ENCODE measurements around the gene TRAPPC10.

TRAPPC10 gene, protein sequence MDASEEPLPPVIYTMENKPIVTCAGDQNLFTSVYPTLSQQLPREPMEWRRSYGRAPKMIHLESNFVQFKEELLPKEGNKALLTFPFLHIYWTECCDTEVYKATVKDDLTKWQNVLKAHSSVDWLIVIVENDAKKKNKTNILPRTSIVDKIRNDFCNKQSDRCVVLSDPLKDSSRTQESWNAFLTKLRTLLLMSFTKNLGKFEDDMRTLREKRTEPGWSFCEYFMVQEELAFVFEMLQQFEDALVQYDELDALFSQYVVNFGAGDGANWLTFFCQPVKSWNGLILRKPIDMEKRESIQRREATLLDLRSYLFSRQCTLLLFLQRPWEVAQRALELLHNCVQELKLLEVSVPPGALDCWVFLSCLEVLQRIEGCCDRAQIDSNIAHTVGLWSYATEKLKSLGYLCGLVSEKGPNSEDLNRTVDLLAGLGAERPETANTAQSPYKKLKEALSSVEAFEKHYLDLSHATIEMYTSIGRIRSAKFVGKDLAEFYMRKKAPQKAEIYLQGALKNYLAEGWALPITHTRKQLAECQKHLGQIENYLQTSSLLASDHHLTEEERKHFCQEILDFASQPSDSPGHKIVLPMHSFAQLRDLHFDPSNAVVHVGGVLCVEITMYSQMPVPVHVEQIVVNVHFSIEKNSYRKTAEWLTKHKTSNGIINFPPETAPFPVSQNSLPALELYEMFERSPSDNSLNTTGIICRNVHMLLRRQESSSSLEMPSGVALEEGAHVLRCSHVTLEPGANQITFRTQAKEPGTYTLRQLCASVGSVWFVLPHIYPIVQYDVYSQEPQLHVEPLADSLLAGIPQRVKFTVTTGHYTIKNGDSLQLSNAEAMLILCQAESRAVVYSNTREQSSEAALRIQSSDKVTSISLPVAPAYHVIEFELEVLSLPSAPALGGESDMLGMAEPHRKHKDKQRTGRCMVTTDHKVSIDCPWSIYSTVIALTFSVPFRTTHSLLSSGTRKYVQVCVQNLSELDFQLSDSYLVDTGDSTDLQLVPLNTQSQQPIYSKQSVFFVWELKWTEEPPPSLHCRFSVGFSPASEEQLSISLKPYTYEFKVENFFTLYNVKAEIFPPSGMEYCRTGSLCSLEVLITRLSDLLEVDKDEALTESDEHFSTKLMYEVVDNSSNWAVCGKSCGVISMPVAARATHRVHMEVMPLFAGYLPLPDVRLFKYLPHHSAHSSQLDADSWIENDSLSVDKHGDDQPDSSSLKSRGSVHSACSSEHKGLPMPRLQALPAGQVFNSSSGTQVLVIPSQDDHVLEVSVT

DNA sequence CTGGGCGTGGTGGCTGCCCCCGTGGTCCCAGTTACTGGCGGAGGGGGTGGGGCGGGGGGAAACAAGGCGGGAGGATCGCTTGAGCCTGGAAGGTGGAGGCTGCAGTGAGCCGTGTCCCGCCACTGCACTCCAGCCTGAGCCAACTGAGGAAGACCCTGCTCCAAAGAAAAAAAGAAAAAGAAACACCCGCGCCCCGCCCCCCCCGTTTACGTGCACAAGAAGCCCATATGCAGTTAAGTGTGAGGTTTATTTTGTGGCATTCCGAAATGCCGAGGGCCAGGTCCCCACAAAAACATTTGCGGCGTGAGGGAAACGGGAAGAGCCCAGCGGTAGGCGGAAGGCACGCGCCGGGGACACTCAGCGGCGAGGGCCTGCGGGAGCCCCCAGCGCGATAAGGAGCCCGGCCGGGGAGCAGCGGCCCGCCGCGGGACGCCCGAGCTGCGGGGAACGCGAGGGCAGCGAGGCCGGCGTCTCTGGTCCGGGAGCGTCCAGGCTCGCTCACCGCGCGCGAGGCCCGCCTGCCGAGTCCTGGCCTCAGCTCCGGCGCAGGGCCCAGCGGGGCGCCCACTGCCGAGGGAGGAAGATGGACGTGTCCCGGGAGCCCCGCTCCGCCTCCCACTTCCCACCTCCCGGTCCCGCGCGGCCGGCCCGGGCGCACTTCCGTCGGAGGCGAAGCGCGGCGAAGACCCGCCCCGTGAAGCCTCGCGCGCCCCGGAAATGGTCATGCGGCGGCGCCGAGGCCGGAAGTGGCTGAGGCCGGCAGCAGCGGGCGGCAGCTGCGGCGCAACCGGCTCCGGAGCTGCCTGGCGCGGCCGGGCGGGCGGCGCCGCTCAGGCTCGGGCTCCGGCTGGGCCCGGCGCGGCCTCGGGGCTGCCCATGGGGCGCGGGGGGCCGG lies at the start of gene TRAPPC10:
Gene TRAPPC10 (plus strand): TSS at position 731 of the 895 bp plus-strand sequence. CDS start 185 bp downstream, outside the sequence.
- peak; percentile 32 to 49 for DNase-seq (ENCODE audit: low read depth in 2 of 2, low spot score in 1 of 2)

DNA sequence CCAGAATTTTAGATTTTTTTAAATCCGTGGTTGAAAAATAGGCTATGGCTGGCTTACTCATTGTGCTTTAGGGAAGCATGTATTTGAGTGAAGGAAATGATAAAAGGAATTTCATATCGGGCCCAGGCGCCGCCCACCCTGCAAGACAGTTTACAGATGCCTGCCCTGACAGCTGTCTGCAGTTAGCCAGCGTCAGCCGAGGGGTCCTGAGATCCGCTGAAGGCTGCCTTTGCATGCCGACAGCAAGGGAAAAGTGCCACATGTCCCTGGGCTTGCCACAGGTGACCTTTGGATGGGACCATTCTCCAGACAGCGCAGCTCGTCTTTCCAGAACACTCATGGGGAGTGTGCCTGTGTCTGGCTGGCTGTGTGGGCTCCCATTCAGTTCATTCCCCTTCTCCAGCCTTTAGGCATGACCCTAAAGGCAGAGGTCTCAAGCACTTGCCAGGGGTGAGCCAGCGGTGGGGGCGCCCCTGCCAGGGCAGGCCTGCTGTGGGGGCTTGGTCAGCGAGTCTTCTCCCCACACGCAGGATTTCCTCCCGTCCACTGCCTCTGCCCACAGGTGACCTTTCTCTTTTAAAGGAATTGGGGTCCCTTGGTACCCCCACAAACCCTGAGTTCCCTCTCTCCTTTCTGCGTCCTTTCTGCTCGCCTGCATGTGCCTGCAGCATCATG lies 46.1 kb upstream of the TRAPPC10 start:
- DNase-seq (ENCODE audit: low read depth in 2 of 2, low spot score in 1 of 2): no peak

DNA sequence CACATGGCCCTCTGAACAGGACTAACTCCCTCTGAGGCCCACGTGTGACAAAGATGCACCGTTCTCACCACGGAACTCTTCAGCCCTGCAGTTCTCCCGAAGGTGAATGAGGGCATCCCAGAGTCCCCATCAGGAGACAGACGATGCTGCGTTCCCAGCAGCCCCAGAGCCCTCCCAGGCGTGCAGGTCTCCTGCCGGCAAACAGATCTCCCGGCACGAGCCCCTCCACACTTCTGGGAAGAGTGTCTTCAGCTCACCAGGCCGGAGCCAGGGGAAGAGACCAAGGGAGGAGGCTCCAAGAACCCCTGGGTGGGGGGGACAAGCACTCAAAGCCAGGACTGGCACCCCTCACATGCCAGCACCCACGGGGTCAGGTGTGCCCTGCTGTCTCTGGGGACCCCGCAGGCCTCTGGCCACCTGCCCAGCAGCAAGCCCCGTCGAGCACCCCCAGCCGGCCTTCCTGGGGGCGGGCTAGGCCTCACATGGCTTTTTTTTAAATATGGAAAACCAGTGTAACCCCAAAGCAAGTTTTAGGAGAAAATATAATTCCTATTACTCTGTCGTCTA lies 45.1 kb upstream of the TRAPPC10 start:
- DNase-seq (ENCODE audit: low read depth in 2 of 2, low spot score in 1 of 2): no peak

DNA sequence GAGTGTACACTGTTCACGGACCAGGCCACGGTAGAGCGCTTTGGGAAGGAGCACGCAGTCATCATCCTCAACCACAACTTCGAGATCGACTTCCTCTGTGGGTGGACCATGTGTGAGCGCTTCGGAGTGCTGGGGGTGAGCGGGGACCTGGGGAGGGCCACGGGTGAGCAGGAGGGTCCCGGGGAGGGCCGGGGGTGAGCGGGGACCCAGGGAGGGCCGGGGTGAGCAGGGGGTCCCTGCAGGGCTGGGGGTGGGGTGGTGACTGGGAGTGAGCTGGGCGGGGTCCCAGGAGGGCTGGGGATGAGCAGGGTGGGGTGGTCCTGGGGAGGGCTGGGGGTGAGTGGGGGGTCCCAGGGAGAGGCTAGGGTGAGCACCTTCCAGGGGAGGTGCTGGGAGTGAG lies 44.1 kb upstream of the TRAPPC10 start:
- DNase-seq (ENCODE audit: low read depth in 2 of 2, low spot score in 1 of 2): no peak

DNA sequence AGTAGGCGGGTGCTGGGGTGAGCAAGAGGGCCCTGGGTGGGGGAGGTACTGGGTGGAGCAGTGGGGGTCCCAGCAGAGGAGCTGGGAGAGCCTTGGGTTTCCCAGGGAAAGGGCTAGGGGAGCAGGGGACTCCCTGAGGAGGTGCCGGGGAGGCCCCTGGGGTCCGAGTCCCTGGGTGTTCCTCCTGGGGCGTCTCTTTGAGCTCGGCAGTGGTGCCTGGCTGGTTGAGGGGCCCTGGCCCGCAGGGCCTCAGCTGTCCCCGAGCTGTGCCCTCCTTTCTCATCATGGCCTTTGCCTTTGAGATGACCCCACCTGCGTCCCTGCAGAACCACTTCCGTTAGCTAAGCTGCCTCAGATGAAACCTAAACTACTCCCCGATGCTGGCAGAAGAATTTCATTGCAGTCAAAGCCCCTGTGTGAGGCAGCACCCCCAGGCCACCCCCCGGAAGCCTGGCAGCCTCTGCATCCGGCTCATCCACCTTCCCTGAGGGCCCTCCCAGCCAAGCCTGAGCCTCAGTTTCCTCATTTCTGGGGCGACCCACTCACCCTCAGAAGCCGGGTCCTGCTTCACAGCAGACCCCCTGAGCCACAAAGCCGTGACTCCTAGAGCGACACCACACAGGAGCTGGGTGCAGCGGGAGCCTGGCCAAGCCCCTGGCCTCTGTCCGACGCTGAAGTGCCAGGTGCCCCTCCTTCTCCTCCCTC lies 43.5 kb upstream of the TRAPPC10 start:
- no peak for DNase-seq (ENCODE audit: low read depth in 2 of 2, low spot score in 1 of 2)

DNA sequence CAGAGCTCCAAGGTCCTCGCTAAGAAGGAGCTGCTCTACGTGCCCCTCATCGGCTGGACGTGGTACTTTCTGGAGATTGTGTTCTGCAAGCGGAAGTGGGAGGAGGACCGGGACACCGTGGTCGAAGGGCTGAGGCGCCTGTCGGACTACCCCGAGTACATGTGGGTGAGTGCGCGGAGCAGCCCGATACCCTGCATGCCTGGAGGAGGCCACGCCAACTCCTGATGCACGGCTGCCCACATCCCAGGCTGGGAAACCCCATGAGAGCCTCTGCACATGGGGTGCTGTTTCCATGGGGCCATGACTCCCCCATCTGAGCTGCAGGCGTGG lies 43.0 kb upstream of the TRAPPC10 start:
- DNase-seq (ENCODE audit: low read depth in 2 of 2, low spot score in 1 of 2): no peak

DNA sequence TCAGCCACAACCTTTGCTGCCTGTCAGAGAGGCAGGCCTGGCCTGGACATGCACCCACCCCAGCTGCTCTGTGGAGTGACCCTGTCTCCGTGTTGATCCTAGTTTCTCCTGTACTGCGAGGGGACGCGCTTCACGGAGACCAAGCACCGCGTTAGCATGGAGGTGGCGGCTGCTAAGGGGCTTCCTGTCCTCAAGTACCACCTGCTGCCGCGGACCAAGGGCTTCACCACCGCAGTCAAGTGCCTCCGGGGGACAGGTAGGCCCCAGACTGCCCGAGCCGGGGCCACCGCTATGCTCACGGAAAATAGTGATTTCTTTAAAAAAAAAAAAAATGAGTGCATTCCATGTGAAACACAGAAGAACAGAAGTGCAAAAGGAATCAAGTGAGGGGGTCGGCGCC lies 41.6 kb upstream of the TRAPPC10 start:
- no peak for DNase-seq (ENCODE audit: low read depth in 2 of 2, low spot score in 1 of 2)

DNA sequence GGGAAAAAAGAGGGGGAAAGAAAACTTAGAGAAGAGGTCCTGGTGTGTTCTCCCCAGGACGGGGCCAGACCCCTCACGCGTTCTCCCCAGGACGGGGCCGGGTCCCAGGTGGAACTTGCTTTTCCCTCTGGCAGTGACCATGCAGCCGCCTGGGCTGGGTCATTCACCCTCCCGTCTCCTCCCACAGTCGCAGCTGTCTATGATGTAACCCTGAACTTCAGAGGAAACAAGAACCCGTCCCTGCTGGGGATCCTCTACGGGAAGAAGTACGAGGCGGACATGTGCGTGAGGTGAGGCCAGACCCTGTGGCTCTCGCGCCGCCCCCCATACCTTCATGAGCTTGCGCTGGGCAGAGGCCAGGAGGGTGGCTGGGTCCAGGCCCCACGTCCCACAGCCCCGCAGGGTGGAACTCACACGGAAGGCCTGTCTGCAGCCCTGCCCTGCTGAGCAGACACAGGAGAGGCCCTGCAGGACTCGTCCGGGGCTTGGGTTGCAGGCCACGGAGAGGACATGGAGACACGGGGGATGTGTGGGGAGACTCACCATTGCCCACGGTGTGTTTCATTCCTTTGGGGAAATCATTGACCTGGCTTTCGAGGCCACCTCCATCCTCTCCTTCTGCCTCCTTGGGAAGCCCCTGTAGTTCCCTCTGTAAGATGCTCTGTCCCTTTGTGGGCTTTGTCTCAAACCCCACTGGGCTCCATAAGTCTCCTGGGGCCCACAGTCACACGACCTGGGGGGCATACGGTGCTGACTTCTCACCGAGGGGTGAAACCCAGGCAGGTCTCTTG lies 40.7 kb upstream of the TRAPPC10 start:
- DNase-seq (ENCODE audit: low read depth in 2 of 2, low spot score in 1 of 2): no peak

DNA sequence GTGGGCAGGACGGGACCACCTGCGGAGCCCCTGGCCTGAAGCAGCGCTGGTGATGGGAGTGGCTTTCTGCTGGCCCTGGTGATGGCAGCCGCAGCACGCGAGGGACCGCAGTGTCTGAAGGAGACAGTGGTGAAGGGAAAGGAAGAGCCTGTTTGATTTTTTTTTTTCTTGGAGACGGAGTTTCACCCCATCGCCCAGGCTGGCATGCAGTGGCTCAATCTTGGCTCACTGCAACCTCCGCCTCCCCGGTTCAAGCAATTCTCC lies 40.2 kb upstream of the TRAPPC10 start:
- DNase-seq (ENCODE audit: low read depth in 2 of 2, low spot score in 1 of 2): no peak

DNA sequence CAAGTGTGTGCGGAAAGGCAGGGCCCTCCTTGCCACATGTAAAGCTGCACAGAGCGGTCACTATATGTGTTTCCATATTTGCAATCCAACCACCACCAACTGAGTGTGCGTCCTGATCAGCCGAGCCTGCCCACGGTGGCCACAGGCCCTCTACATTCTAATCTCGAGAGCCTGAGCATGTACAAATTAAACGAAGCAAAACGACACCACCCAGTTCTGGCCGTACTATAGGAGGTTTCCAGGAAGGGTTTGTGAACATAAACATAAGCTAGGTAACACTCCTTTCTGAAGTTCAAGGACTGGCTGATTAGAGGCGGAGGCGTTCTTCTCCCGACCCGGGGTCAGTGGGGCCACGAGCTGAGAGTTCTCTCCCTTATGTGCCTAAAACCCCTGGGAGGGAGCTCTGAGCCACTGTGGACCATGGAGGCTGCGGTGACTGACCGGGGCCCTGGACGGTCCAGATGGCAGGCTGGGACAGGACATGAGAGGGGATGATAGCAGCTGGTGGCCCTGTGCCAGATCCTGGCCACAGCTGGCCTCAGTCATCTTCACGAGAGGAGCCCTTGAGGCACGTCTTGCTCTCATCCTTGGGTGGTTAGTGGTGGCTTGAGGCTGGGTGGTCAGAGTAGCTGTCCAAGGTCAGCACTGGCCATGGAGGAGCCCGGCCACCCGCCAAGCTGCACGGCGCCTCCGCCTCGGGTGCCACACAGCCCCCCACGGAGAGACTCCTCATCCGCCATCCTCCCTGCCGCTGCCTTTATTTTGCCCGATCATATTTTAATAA lies 39.1 kb upstream of the TRAPPC10 start:
- DNase-seq (ENCODE audit: low read depth in 2 of 2, low spot score in 1 of 2): no peak

DNA sequence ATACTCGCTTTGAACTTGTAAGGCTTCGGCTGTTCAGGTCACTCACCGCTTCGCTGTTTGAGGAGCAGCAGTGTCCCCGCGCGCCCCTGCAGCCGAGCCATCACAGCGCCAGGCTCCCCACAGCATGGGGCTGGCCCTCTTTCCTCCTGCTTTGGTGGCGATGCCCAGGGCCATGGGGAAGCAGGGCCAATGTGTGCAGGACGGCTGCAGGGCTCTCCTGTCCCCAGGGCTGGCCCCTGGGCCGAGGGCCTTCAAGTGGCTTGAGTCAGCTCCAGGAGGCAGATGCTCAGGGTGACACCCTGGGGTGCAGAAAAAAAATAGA lies 38.5 kb upstream of the TRAPPC10 start:
- no peak for DNase-seq (ENCODE audit: low read depth in 2 of 2, low spot score in 1 of 2)

DNA sequence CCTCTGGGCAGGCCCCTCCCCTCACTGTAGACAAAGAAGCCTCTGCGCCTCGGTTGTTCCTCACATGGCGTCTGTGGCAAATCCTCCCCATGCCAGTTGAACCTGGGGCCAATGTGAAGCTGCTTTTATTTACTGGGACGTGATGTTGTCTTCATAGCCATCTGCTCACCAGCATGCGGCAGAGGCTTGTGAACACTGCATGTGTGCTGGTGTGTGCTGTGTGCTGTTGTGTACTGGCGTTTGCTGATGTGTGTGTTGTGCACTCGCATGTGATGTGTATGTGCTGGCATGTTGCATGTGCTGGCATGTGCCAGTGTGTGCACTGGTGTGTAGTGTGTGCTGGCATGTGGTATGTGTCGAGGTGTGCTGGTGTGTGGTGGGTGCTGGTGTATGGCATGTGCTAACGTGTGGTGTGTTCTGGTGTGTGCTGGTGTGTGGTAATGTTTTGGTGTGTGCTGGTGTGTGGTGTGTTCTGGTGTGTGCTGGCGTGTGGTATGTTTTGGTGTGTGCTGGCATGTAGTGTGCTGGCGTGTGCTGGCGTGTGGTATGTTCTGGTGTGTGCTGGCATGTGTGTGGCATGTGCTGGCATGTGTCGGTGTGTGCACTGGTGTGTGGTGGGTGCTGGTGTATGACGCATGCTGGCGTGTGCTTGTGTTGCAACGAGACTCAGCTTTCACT lies 37.2 kb upstream of the TRAPPC10 start:
- DNase-seq (ENCODE audit: low read depth in 2 of 2, low spot score in 1 of 2): no peak

DNA sequence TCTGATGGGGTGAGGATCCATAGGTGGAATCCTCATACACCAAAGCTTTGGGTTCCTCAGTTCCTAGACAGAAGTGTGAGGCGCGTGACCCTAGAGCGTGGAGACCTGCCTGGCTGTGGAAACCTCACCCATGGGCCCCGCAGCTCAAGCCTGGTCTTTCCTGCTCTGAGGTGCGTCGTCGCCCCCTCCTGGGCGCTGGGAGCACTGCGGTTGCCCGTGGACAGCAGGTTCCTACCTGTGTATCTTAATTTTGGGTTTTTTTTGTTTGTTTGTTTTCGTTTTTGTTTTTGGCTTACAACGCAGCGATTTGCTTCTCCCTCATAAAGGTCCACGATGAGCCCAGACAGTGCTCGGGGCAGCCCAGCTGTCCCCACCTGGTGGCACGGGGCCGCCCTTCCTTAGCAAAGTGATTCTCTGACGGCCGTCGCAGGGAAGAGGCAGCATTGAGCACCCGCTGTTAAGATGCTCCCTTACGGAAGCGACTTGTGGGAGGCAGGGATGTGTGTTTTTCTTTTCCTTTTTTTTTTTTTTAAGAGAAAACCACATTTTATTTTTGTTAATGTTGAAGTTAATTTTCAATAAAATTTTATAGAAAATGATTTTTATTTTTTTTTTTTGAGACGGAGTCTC lies 36.5 kb upstream of the TRAPPC10 start:
- DNase-seq (ENCODE audit: low read depth in 2 of 2, low spot score in 1 of 2): peak; percentile 50 to 63

DNA sequence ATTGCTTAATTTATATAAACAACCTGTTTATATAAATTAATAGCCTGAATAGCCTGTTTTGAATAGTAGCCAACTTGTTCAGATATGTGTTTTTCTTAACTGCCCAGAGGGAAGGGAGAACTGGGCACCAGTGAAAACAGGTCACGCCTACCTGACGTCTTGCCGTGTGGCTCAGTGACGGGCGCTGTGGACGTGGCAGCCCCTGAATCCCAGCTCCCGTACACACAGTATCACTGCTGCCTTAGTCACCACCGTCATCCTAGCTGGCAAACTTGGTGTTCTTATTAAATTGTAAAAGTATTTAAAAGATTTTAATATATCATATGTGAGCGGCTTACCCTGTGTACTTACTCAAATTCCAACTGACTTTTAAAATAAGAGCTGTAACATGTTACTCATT lies 35.4 kb upstream of the TRAPPC10 start:
- no peak for DNase-seq (ENCODE audit: low read depth in 2 of 2, low spot score in 1 of 2)

DNA sequence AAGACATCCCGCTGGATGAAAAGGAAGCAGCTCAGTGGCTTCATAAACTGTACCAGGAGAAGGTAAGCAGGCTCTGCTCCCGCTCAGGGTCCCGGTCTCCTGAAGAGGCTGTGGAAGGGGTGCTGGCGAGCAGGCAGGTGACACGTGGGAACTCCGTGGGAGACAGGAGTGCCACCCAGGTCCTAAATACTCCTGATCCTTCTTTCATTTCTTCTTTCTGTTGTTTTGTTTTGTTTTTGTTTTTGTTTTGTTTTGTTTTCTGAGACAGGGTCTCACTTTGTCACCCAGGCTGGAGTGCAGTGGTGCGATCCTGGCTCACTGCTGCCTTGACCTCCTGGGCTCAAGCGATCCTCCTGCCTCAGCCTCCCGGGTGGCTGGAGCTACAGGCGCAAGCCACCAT lies 34.0 kb upstream of the TRAPPC10 start:
- DNase-seq (ENCODE audit: low read depth in 2 of 2, low spot score in 1 of 2): no peak

DNA sequence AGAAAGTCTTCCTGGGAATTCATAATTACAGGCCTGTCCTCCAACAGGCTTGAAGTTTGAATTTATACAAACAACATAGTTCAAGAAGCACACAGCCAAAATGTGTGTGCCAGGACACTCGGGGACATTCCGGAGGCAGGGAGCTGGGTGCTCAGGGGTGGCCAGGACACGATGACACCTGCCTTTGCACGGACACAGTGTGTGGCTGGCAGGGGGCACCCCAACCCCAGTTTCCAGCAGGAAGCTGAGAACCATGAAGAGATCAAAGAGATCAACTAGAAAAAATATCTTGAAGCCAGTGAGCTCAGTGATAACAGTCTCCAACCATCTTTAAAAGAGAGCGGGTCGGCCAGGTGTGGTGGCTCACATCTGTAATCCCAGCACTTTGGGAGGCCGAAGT lies 32.5 kb upstream of the TRAPPC10 start:
- DNase-seq (ENCODE audit: low read depth in 2 of 2, low spot score in 1 of 2): no peak
